ENCODE results near the gene BSG. TPM values are rescaled to one million over a fixed set of nuclear protein-coding genes. Genes with fewer than 3 reads are reported as not detected.

The BSG gene
- total RNA-seq, 1 donor from 2014 or later = 353 TPM

DNA sequence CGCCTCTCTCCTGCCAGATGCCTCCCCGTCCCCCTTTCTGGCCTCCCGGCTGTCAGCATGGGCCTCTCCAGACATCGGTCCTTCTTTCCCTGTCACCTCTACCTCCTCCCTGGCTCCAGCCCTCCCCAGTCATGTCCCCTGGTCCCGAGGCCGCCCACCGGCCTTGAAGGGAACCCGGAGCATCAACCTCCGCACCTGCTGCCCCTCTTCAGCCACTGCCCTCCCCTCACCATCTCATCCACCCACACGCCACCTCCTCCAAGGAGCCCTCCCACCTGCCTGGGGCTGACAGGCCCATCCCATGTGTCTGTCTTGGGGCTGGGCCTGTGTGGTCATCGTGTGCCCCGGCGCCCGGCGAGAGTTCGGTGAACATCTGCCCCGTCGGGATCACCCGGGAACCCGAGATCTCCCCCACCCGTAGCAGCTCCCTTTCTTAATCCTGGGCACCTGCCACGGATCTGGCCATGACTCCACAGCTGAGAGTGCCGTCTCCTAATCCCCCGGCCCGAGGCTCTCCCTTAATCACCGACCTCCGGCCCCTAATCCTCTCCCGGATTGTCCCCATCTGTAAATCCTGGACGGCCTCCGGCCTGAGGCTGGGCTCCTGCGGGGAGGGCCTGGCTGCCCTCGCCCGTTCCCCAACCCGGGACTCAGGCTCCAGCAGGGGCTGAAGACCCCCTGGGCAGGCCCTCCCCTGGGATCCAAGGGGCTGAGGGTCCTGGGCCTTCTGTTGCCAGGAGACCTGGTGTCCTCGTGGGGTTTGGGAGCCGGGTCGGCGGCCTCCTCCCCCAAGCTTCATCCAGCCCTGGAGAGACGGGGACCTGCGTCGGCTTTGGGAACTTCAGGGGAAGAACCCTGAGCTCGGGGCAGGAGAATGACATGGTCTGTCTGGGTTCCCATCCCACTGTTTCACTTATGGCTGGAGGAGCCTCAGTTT is 23.2 kb downstream of the BSG start:
- TF ChIP-seq CTCF (IDR thresholded peaks at IDR 0.05; ENCODE audit: unreplicated experiment) = no peak
- no peak for DNase-seq (ENCODE audit: low spot score)
- H3K27ac Mint-ChIP-seq (ENCODE audit: unreplicated experiment) = no peak overlapping the region
- H3K4me1 Mint-ChIP-seq (ENCODE audit: unreplicated experiment) = no peaks in the 10 kb centered on the region
- H3K9me3 Mint-ChIP-seq (ENCODE audit: unreplicated experiment) = no peaks in the 10 kb centered on the region
- H3K4me3 Mint-ChIP-seq (ENCODE audit: unreplicated experiment) = no peak overlapping the region
- no peaks in the 10 kb centered on the region for H3K36me3 Mint-ChIP-seq (ENCODE audit: low read depth, unreplicated experiment)
- H3K27me3 Mint-ChIP-seq (ENCODE audit: unreplicated experiment) = peaks cover 12% of the 10 kb centered on the region

GRCh38 chr19:596263-596655 is 23.9 kb downstream of the BSG start:
- Mint-ChIP-seq H3K36me3 (ENCODE audit: low read depth, unreplicated experiment) (no peaks in the 10 kb centered on the region), H3K4me3 (ENCODE audit: unreplicated experiment) (no peak overlapping the region)
- no peak for DNase-seq (ENCODE audit: low spot score)

GRCh38 chr19:597406-598315 is 25.3 kb downstream of the BSG start:
- Mint-ChIP-seq H3K4me3 (ENCODE audit: unreplicated experiment) (no peak overlapping the region), H3K9me3 (ENCODE audit: unreplicated experiment) (peaks cover 10% of the 10 kb centered on the region), H3K36me3 (ENCODE audit: low read depth, unreplicated experiment) (peaks cover 3% of the 10 kb centered on the region), H3K27me3 (ENCODE audit: unreplicated experiment) (peaks cover 9% of the 10 kb centered on the region), H3K27ac (ENCODE audit: unreplicated experiment) (no peak overlapping the region), H3K4me1 (ENCODE audit: unreplicated experiment) (no peaks in the 10 kb centered on the region)
- DNase-seq (ENCODE audit: low spot score) = no peak
- no peak for TF ChIP-seq CTCF (IDR thresholded peaks at IDR 0.05; ENCODE audit: unreplicated experiment)

More at GRCh38 chr19:596263-596655, 23.9 kb downstream of the BSG start:
- peaks cover 9% of the 10 kb centered on the region for H3K27me3 Mint-ChIP-seq (ENCODE audit: unreplicated experiment)
- no peak for TF ChIP-seq CTCF (IDR thresholded peaks at IDR 0.05; ENCODE audit: unreplicated experiment)
- H3K9me3 Mint-ChIP-seq (ENCODE audit: unreplicated experiment) = peaks cover under 1% of the 10 kb centered on the region
- no peaks in the 10 kb centered on the region for H3K4me1 Mint-ChIP-seq (ENCODE audit: unreplicated experiment)
- H3K27ac Mint-ChIP-seq (ENCODE audit: unreplicated experiment) = no peak overlapping the region

DNA sequence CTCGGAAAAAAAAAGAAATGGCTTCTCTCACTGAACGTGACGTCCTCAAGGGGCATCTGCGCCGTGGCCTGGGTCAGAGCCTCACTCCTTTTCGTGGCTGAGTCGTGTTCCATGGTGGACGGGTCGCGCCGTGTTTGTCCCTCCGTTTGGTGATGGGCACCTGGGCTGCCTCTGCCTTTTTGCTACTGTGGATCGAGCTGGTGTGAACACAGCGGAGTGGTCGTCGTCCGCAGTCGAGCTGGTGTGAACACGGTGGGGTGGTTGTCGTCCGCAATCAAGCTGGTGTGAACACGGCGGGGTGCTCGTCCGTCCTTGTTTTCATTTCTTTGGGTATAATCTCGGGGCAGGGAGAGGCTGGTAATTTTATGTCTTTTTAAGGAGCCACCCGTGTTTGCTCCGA is 28.9 kb downstream of the BSG start:
- peaks cover 10% of the 10 kb centered on the region for H3K9me3 Mint-ChIP-seq (ENCODE audit: unreplicated experiment)
- H3K27me3 Mint-ChIP-seq (ENCODE audit: unreplicated experiment) = peaks cover 6% of the 10 kb centered on the region
- H3K27ac Mint-ChIP-seq (ENCODE audit: unreplicated experiment) = no peak overlapping the region
- no peaks in the 10 kb centered on the region for H3K4me1 Mint-ChIP-seq (ENCODE audit: unreplicated experiment)
- DNase-seq (ENCODE audit: low spot score) = no peak
- no peak for TF ChIP-seq CTCF (IDR thresholded peaks at IDR 0.05; ENCODE audit: unreplicated experiment)
- H3K36me3 Mint-ChIP-seq (ENCODE audit: low read depth, unreplicated experiment) = peaks cover 4% of the 10 kb centered on the region
- H3K4me3 Mint-ChIP-seq (ENCODE audit: unreplicated experiment) = no peak overlapping the region
